EL (cell line): ENCODE results near the gene ARHGEF17.

Experiments used
- DNase-seq: peaks from one replicate; pipeline ENCODE4 v3.0.0-alpha.2; 2016

Gene ARHGEF17

DNA sequence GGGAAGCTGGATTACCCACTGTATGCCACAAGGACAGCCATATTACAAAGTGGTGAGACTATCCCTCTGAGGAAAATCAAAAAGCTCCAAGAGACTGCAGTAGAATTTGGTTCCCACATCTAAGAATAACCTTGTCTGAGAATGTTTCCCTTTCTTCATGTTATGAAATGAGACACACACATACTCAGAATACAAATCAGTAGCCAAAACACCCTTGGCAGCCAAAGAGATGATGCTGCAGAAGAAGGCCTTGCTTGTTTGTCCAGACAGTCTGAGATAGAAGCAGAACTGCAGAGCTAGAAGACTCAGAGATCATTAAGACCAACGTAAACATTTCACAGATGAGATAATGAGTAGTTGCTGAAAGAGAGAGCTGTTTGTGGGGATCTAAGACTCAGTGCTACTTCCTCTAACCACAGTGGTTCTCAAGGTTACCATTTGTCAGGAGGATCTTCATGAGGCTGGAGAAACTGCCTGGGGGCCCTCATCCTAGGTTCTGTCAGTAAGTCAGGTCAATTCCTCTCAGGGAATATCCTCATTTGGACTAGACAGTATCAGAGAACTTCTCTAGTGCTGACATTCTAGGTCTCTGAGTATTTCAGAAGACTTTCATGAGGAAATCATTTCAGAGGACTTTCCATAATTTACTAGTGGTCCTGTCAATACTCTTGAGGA lies 107.0 kb downstream of the ARHGEF17 start:
- peak; percentile 54 for DNase-seq

DNA sequence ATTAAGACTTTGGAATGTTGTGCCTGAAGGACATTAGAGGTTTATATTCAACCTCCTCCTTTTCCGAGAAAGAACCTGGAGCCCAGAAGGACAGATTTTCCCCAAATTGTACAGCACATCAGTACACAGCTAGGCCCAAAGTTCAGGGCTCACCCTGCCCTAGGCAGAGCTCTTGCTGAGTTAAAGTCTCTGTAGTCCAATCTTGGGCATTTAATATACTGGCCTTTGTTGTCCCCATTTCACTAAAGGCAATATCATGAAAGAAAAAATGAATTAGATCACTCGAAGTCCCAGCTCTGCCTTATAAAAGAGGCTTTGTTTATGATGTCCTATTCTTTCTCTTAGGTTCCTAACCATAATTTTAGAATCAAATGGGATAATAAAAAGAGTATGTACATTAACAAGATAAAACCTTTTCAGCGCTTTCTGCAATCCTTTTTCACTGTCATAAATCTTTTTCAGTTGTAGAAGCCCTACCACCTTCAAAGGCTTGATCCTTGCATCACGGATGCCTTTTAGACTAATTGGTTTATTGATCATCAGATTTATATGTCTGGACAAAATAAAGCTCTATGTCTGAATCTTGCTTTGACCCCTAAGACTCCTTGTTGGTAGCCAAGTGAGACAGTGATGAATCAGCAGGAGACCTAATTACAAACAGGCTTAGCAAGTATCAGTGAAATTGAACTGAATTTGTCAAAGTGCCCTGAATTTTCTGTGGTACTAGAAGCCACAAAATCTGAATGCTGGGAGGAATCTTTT lies 108.0 kb downstream of the ARHGEF17 start:
- DNase-seq: peak; percentile 62

DNA sequence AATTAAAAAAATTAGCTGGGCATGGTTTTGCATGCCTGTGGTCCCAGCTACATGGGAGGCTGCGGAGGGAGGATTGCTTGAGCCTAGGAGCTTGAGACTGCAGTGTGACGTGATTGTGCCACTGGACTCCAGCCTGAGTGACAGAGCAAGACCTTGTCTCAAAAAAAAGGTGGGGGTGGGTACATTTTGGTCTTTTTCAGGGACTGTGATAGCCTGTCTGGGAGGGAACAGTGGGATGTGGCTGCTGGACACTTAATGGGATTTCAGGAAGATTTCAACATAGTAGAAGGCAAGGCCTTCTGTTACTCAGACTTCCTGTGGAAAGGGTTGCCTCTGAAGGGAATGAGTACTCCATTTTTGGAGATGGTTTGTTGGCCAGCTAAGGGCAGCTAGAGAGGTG lies 108.7 kb downstream of the ARHGEF17 start:
- DNase-seq: peak; percentile 44
